Gastrocnemius medialis (tissue), 4 donors: ENCODE results near the gene IGF1R.

ENCODE experiments used
- CTCF ChIP-seq, 5 experiments: fragments of 450-650 bp in 3 of 5; fragments of 200-600 bp in 2 of 5; sonication (generic) in 2 of 5; IDR thresholded peaks in 4 of 5; conservative IDR thresholded peaks in 1 of 5; 1 replicate in 4 of 5; 2 replicates in 1 of 5; pipeline ENCODE4 v1.5.1; 2016 to 2019; ENCODE audit warnings: antibody characterized with exemption in 5 of 5, mild to moderate bottlenecking in 3 of 5, moderate library complexity in 3 of 5
- POLR2A ChIP-seq, 2 donors: fragments of 450-650 bp; IDR thresholded peaks; one replicate each; pipeline ENCODE4 v1.6.1; 2017; ENCODE audit warnings: antibody characterized with exemption in 2 of 2, mild to moderate bottlenecking in 2 of 2, moderate library complexity in 2 of 2

DNA sequence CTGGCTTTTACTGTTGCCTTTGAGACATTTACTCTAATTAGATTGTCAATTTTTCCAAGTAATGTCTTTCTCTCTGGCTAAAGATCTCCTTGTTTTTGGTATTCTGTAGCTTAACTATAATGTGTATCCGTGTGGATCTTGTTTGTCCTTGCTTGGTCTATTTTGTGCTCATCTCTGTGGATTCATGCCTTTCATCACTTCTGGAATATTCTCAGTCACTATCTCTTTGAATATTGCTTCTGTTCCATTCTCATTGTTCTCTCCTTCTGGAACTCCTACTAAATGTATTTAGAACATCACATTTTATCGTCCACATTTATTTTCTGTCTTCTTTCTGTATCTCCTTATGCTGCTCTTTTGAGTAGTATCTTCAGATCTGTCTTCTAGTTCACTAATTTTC is 346.6 kb downstream of the IGF1R start:
- no peak for TF ChIP-seq POLR2A (IDR thresholded peaks at IDR 0.05)
- TF ChIP-seq CTCF (IDR thresholded peaks at IDR 0.05 in 4 of 5, conservative IDR thresholded peaks at IDR 0.05 in 1 of 5), result no peak
